ENCODE data around the gene OR5B2.

- TF ChIP-seq EZH2 (IDR thresholded peaks at IDR 0.05; ENCODE audit: low read depth, unreplicated experiment) (no peak), POLR2AphosphoS5 (IDR thresholded peaks at IDR 0.05; ENCODE audit: low read depth) (no peak), EZH2phosphoT487 (IDR thresholded peaks at IDR 0.05; ENCODE audit: unreplicated experiment) (no peak), REST (IDR thresholded peaks at IDR 0.05; ENCODE audit: unreplicated experiment) (no peak), JUNB (IDR thresholded peaks at IDR 0.05; ENCODE audit: unreplicated experiment) (no peak)
- TF ChIP-seq, protein P1, sequence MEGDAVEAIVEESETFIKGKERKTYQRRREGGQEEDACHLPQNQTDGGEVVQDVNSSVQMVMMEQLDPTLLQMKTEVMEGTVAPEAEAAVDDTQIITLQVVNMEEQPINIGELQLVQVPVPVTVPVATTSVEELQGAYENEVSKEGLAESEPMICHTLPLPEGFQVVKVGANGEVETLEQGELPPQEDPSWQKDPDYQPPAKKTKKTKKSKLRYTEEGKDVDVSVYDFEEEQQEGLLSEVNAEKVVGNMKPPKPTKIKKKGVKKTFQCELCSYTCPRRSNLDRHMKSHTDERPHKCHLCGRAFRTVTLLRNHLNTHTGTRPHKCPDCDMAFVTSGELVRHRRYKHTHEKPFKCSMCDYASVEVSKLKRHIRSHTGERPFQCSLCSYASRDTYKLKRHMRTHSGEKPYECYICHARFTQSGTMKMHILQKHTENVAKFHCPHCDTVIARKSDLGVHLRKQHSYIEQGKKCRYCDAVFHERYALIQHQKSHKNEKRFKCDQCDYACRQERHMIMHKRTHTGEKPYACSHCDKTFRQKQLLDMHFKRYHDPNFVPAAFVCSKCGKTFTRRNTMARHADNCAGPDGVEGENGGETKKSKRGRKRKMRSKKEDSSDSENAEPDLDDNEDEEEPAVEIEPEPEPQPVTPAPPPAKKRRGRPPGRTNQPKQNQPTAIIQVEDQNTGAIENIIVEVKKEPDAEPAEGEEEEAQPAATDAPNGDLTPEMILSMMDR (conservative IDR thresholded peaks at IDR 0.05; ENCODE audit: low read depth in 2 of 2), result no peak
Observed at GRCh38 chr11:58391879-58392278, 36.0 kb downstream of the OR5B2 start.
